Measurements from ENCODE around the gene NANOS3.

- TF ChIP-seq CREB1 (CRISPR knock-in tag; IDR thresholded peaks at IDR 0.05; ENCODE audit: low read depth) (no peak), EZH2phosphoT487 (IDR thresholded peaks at IDR 0.05; ENCODE audit: unreplicated experiment) (no peak), POLR2AphosphoS5 (IDR thresholded peaks at IDR 0.05; ENCODE audit: low read depth) (no peak), ZNF331 (CRISPR knock-in tag; IDR thresholded peaks at IDR 0.05; ENCODE audit: low read depth) (no peak)
Observed at GRCh38 chr19:13887018-13887436, 10.1 kb downstream of the NANOS3 start.

Measured in GM23338 (cell line).